ENCODE measurements around the gene FGFRL1.

Gene FGFRL1

GRCh38 chr4:1023075-1023640 lies 11.7 kb downstream of the FGFRL1 start:
- DNase-seq (ENCODE audit: low spot score): no peak

GRCh38 chr4:1023895-1024740 lies 12.7 kb downstream of the FGFRL1 start:
- DNase-seq (ENCODE audit: low spot score): no peak

- DNase-seq (ENCODE audit: low spot score): no peak
Observed at GRCh38 chr4:1024882-1025545, 13.6 kb downstream of the FGFRL1 start.

GRCh38 chr4:1026115-1026514 lies 14.7 kb downstream of the FGFRL1 start:
- DNase-seq (ENCODE audit: low spot score): no peak

- DNase-seq (ENCODE audit: low spot score): no peak
Observed at GRCh38 chr4:1027219-1027914, 15.9 kb downstream of the FGFRL1 start.

GRCh38 chr4:1027915-1028238 lies 16.5 kb downstream of the FGFRL1 start:
- DNase-seq (ENCODE audit: low spot score): no peak

GRCh38 chr4:1028574-1029220 lies 17.3 kb downstream of the FGFRL1 start:
- DNase-seq (ENCODE audit: low spot score): no peak

GRCh38 chr4:1029529-1029928 lies 18.1 kb downstream of the FGFRL1 start:
- no peak for DNase-seq (ENCODE audit: low spot score)

GRCh38 chr4:1030031-1030430 lies 18.6 kb downstream of the FGFRL1 start:
- no peak for DNase-seq (ENCODE audit: low spot score)

- no peak for DNase-seq (ENCODE audit: low spot score)
Observed at GRCh38 chr4:1030559-1030958, 19.1 kb downstream of the FGFRL1 start.

GRCh38 chr4:1031346-1031745 lies 19.9 kb downstream of the FGFRL1 start:
- no peak for DNase-seq (ENCODE audit: low spot score)

GRCh38 chr4:1031956-1032795 lies 20.8 kb downstream of the FGFRL1 start:
- no peak for DNase-seq (ENCODE audit: low spot score)

GRCh38 chr4:1032861-1033260 lies 21.4 kb downstream of the FGFRL1 start:
- no peak for DNase-seq (ENCODE audit: low spot score)

GRCh38 chr4:1033840-1034551 lies 22.6 kb downstream of the FGFRL1 start:
- no peak for DNase-seq (ENCODE audit: low spot score)

GRCh38 chr4:1035510-1035909 lies 24.1 kb downstream of the FGFRL1 start:
- DNase-seq (ENCODE audit: low spot score): no peak

GRCh38 chr4:1036095-1036494 lies 24.7 kb downstream of the FGFRL1 start:
- no peak for DNase-seq (ENCODE audit: low spot score)

- DNase-seq (ENCODE audit: low spot score): no peak
Observed at GRCh38 chr4:1036976-1037810, 25.8 kb downstream of the FGFRL1 start.

- DNase-seq (ENCODE audit: low spot score): no peak
Observed at GRCh38 chr4:1038948-1039492, 27.6 kb downstream of the FGFRL1 start.

Measured in cerebellar cortex (tissue), 1 donor.